Parathyroid adenoma (tissue), 2 donors: ENCODE data around the gene CDC14B.

Source experiments
- H2AFZ ChIP-seq: fragments of 300-600 bp; sonication (generic); one replicate; pipeline ENCODE4 v1.7.0; 2017; ENCODE audit warnings: antibody characterized with exemption, mild to moderate bottlenecking
- H3K27ac ChIP-seq: fragments of 300-600 bp; sonication (generic); one replicate; pipeline ENCODE4 v1.7.0; 2017
- H3K27me3 ChIP-seq: fragments of 300-600 bp; sonication (generic); one replicate; pipeline ENCODE4 v1.7.0; 2017; ENCODE audit warnings: low read length; ENCODE audit not compliant: control insufficient read depth, insufficient read depth
- H3K36me3 ChIP-seq: fragments of 300-600 bp; sonication (generic); one replicate; pipeline ENCODE4 v1.7.0; 2017; ENCODE audit warnings: low read length; ENCODE audit not compliant: control insufficient read depth, insufficient read depth
- H3K4me1 ChIP-seq: fragments of 300-600 bp; sonication (generic); one replicate; pipeline ENCODE4 v1.7.0; 2017; ENCODE audit warnings: control low read depth
- H3K4me2 ChIP-seq: fragments of 300-600 bp; sonication (generic); one replicate; pipeline ENCODE4 v1.7.0; 2017; ENCODE audit warnings: low read length
- H3K4me3 ChIP-seq: fragments of 300-600 bp; sonication (generic); one replicate; pipeline ENCODE4 v1.7.0; 2017; ENCODE audit warnings: low read depth, low read length
- H3K79me2 ChIP-seq: fragments of 300-600 bp; sonication (generic); one replicate; pipeline ENCODE4 v1.7.0; 2017; ENCODE audit warnings: control low read depth
- H3K9ac ChIP-seq: fragments of 300-600 bp; sonication (generic); one replicate; pipeline ENCODE4 v1.7.0; 2017; ENCODE audit warnings: mild to moderate bottlenecking
- H3K9me3 ChIP-seq: fragments of 300-600 bp; sonication (generic); one replicate; pipeline ENCODE4 v1.7.0; 2017; ENCODE audit warnings: low read length; ENCODE audit not compliant: control insufficient read depth
- CTCF ChIP-seq: fragments of 300-600 bp; sonication (generic); IDR thresholded peaks from one replicate; pipeline ENCODE4 v1.7.0; 2017; ENCODE audit warnings: antibody characterized with exemption, mild to moderate bottlenecking
- donor health status: primary hyperparathyroidism.

Gene CDC14B

GRCh38 chr9:96490534-96491078 is 129.0 kb downstream of the CDC14B start:
- no peaks in the 10 kb centered on the region for H3K79me2 ChIP-seq
- H3K4me1 ChIP-seq, result peaks cover 4% of the 10 kb centered on the region
- H3K9me3 ChIP-seq, result no peaks in the 10 kb centered on the region
- no peak overlapping the region for H3K4me3 ChIP-seq
- H3K36me3 ChIP-seq, result no peaks in the 10 kb centered on the region
- no peak overlapping the region for H3K27ac ChIP-seq
- H3K27me3 ChIP-seq, result no peaks in the 10 kb centered on the region
- no peak overlapping the region for H2AFZ ChIP-seq
- no peak for TF ChIP-seq CTCF
- no peak overlapping the region for H3K4me2 ChIP-seq
- no peak overlapping the region for H3K9ac ChIP-seq

- no peak for TF ChIP-seq CTCF
- H3K79me2 ChIP-seq, result no peaks in the 10 kb centered on the region
- no peaks in the 10 kb centered on the region for H3K9me3 ChIP-seq
- H2AFZ ChIP-seq, result no peak overlapping the region
- H3K4me2 ChIP-seq, result no peak overlapping the region
- H3K27ac ChIP-seq, result no peak overlapping the region
- H3K27me3 ChIP-seq, result no peaks in the 10 kb centered on the region
- no peak overlapping the region for H3K9ac ChIP-seq
- no peaks in the 10 kb centered on the region for H3K36me3 ChIP-seq
- no peak overlapping the region for H3K4me3 ChIP-seq
- peaks cover 4% of the 10 kb centered on the region for H3K4me1 ChIP-seq
Observed at GRCh38 chr9:96489482-96489979, 130.1 kb downstream of the CDC14B start.

- TF ChIP-seq CTCF, result no peak
- H3K4me1 ChIP-seq, result peaks cover 4% of the 10 kb centered on the region
- no peaks in the 10 kb centered on the region for H3K79me2 ChIP-seq
- no peak overlapping the region for H3K4me3 ChIP-seq
- H3K4me2 ChIP-seq, result no peak overlapping the region
- H3K36me3 ChIP-seq, result no peaks in the 10 kb centered on the region
- H3K27me3 ChIP-seq, result no peaks in the 10 kb centered on the region
- H3K9ac ChIP-seq, result no peak overlapping the region
- no peak overlapping the region for H2AFZ ChIP-seq
- no peaks in the 10 kb centered on the region for H3K9me3 ChIP-seq
- peak overlapping the region; percentile 36 for H3K27ac ChIP-seq
Observed at GRCh38 chr9:96487949-96488348, 131.7 kb downstream of the CDC14B start.

GRCh38 chr9:96487029-96487396 is 132.6 kb downstream of the CDC14B start:
- H3K4me1 ChIP-seq, result peaks cover 4% of the 10 kb centered on the region
- no peak overlapping the region for H3K4me2 ChIP-seq
- no peak overlapping the region for H3K9ac ChIP-seq
- no peaks in the 10 kb centered on the region for H3K79me2 ChIP-seq
- no peak for TF ChIP-seq CTCF
- H3K36me3 ChIP-seq, result no peaks in the 10 kb centered on the region
- no peak overlapping the region for H3K27ac ChIP-seq
- H3K9me3 ChIP-seq, result no peaks in the 10 kb centered on the region
- H3K27me3 ChIP-seq, result no peaks in the 10 kb centered on the region
- no peak overlapping the region for H3K4me3 ChIP-seq
- no peak overlapping the region for H2AFZ ChIP-seq

- Histone ChIP-seq H3K27ac (no peak overlapping the region), H3K9ac (no peak overlapping the region), H3K9me3 (no peaks in the 10 kb centered on the region), H3K4me2 (no peak overlapping the region), H3K4me3 (no peak overlapping the region), H3K79me2 (no peaks in the 10 kb centered on the region), H3K4me1 (peaks cover 2% of the 10 kb centered on the region), H2AFZ (no peak overlapping the region), H3K36me3 (no peaks in the 10 kb centered on the region), H3K27me3 (no peaks in the 10 kb centered on the region)
- no peak for TF ChIP-seq CTCF
Observed at GRCh38 chr9:96486386-96487028, 133.1 kb downstream of the CDC14B start.
